Vagina (tissue), 2 donors: Measurements from ENCODE around the gene TTC13.

Experiments
- POLR2A ChIP-seq, 2 donors: fragments of 450-650 bp; IDR thresholded peaks; one replicate each; pipeline ENCODE4 v1.6.1; 2017; ENCODE audit warnings: antibody characterized with exemption in 2 of 2, mild to moderate bottlenecking in 2 of 2, moderate library complexity in 2 of 2
- TF ChIP-seq, protein P1 (sequence below), 3 experiments: fragments of 450-650 bp in 2 of 3; fragments of 200-600 bp in 1 of 3; sonication (generic) in 1 of 3; IDR thresholded peaks; one replicate each; pipeline ENCODE4 v1.5.1; 2017 to 2019; ENCODE audit warnings: antibody characterized with exemption in 3 of 3, mild to moderate bottlenecking in 2 of 3, moderate library complexity in 2 of 3

DNA sequence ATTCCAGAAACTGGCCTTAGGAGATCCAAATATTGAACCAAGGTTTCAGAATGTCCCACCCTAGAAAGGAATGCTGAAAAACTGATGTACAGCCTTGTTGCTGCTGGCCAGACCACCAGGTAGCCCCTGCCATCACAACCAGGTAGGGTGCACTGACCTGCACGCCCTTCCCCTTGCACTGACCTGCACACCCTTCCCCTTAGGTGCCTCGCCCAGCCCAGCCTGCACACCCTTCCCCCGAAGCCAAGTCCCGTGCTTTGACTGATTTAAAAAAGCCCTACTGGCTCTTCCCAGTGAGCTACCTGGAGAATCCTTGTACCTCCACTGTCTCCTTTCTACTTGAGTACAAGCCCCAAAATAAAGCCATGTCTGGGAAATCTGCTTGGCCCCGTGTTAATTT, 84.0 kb downstream of the TTC13 start:
- TF ChIP-seq, protein P1, sequence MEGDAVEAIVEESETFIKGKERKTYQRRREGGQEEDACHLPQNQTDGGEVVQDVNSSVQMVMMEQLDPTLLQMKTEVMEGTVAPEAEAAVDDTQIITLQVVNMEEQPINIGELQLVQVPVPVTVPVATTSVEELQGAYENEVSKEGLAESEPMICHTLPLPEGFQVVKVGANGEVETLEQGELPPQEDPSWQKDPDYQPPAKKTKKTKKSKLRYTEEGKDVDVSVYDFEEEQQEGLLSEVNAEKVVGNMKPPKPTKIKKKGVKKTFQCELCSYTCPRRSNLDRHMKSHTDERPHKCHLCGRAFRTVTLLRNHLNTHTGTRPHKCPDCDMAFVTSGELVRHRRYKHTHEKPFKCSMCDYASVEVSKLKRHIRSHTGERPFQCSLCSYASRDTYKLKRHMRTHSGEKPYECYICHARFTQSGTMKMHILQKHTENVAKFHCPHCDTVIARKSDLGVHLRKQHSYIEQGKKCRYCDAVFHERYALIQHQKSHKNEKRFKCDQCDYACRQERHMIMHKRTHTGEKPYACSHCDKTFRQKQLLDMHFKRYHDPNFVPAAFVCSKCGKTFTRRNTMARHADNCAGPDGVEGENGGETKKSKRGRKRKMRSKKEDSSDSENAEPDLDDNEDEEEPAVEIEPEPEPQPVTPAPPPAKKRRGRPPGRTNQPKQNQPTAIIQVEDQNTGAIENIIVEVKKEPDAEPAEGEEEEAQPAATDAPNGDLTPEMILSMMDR (IDR thresholded peaks at IDR 0.05), result no peak
- no peak for TF ChIP-seq POLR2A (IDR thresholded peaks at IDR 0.05)
